ENCODE data around the gene SORCS2.

The SORCS2 gene
- total RNA-seq = 0 to 4.1 (median 0.42) reads per million in 17 experiments

DNA sequence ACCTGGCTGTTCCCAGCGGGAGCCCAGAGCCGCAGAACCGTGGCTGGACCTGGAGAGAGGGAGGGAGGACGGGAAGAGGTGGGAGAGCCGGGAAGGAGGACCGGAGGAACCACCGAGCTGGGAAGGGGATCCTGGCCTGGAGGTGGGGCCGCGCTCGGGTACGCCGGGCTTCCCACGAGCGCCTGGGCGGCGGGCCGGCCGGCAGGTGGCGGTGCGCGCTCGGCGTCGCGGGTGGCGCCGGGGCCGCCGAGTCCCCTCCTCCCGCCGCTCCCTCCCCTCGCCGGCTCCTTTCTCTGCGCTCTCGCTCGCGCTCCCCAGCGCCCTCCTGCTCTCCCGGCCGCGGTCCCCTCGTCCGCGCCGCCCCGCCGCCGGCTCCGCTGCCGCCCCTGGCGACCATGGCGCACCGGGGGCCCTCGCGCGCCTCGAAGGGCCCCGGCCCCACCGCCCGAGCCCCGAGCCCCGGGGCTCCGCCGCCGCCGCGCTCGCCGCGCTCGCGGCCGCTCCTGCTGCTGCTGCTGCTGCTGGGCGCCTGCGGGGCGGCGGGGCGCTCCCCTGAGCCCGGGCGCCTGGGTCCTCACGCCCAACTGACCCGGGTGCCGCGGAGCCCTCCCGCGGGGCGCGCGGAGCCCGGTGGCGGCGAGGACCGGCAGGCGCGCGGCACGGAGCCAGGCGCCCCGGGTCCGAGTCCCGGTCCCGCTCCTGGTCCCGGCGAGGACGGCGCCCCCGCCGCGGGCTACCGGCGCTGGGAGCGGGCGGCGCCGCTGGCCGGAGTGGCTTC, at the start of gene SORCS2:
Gene SORCS2, plus strand, starts transcription at position 287 of the 778 bp plus-strand sequence.
- DNase-seq = peak; percentile 37 to 73 (median 47)

DNA sequence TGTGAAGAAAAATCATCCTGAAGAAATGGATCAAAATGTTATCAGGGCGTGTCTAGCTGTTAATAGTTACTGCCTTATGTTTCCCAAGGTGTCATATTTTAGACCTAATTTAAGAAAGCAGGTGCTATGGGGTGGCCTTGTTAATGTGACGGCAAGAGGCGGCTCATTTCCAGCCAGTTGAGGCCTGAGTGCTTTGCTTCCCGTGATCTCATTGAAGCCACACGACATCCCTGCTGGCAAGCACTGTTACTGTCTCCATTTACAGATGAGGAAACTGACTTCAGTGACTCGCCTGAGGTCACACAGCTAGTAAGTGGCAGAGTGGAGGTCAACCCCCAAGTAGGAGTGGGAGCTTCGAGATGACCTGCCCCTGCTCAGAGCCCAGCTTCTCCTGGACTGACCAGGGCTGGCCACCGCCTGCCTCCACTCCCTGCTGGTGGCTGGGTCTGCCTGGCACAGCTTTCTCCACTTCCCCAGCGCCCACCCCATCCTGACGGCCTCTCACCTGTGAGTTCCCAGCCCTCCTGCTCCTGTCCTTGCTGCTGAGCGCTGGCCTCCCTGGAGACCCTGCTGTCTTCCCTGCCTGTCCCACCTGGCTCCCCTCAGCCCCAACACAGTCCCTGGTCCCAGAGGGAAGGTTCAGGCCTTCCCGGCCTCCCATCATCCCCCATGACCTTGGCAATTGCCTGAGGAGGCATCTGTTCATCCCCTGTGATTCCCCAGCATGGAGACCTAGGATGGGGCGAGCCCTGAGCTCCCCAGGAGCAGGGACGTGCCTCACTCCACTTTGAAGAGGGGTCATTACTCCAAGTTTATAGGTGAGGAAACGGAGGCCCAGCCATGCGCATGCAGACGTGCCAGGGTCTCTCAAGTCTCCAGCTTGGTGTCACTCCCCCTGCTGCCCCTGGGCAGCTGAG, 47.7 kb upstream of the SORCS2 start:
- no peak for DNase-seq

GRCh38 chr4:7145291-7145934, 46.9 kb upstream of the SORCS2 start:
- no peak for DNase-seq

- no peak for DNase-seq
Measured at GRCh38 chr4:7146059-7146785, 46.1 kb upstream of the SORCS2 start.

GRCh38 chr4:7146786-7147115, 45.6 kb upstream of the SORCS2 start:
- no peak for DNase-seq

GRCh38 chr4:7147261-7147660, 45.1 kb upstream of the SORCS2 start:
- DNase-seq = no peak

GRCh38 chr4:7147661-7148310, 44.6 kb upstream of the SORCS2 start:
- no peak for DNase-seq

- no peak for DNase-seq
Measured at GRCh38 chr4:7148337-7148736, 44.0 kb upstream of the SORCS2 start.

GRCh38 chr4:7150036-7150635, 42.2 kb upstream of the SORCS2 start:
- no peak for DNase-seq

DNA sequence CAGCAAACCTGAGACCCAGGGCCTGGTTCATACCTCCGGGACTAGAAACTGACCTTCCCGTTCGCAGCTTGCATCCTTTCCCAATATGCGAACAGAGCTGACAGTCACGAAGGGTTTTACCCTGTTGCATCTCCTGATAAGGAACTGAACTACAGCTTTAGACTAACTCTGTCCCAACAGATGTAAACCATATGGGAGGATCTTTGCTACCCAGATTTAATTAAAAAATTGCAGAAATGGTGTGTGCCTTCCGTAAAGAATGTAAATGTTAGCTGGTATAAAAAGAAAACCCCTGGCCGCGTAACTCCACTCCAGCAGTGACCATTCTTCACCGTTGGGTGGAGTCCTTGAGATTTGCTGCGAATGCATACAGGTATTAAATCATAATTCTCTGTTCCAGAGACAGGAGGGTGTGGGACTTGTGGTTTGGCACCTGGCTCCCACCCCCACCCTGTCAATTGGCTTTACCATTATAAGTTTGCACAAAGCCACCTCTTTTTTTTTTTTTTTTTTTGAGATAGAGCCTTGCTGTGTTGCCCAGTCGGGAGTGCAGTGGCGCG, 40.6 kb upstream of the SORCS2 start:
- DNase-seq = no peak

DNA sequence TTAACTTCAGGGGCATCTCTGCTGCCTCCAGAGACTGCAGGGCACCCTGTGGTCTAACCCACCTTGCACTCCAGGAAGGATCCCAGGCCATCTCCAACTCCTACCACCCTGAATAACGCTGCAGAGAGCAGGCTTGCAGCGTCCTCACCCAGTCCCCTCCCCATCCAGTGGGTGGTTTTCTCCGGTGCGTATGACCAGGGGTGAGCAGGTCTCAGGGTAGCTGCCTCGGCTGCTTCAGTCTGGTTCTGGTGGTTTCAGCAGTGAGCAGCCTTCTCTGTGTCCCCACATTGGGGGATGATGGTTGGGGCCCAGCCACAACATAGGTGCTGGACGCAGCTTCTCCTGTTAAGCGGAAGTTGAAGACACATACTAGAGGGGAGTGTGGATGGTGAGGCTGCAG, 38.6 kb upstream of the SORCS2 start:
- no peak for DNase-seq

GRCh38 chr4:7154351-7154981, 37.9 kb upstream of the SORCS2 start:
- DNase-seq = no peak

- DNase-seq = no peak
Measured at GRCh38 chr4:7155590-7156071, 36.7 kb upstream of the SORCS2 start.

DNA sequence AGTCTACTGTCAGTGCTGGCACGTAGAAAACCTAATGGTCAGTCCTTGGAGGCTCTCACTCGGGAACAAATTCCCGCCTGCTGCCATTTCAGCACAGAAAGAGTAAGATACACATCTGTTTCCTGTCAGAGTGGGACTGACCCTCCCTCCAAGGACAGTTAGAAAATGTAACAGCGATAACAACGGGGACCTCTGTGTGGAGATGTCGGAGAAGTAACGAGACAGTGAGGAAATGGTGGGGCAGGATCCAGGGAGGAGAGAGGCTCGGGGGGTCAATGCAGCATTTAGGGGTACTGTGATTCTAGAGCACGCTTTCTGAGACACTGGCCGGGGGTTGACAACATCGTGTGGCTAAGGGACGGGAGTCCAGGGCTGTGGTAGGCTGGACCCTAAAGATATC, 36.0 kb upstream of the SORCS2 start:
- no peak for DNase-seq

DNA sequence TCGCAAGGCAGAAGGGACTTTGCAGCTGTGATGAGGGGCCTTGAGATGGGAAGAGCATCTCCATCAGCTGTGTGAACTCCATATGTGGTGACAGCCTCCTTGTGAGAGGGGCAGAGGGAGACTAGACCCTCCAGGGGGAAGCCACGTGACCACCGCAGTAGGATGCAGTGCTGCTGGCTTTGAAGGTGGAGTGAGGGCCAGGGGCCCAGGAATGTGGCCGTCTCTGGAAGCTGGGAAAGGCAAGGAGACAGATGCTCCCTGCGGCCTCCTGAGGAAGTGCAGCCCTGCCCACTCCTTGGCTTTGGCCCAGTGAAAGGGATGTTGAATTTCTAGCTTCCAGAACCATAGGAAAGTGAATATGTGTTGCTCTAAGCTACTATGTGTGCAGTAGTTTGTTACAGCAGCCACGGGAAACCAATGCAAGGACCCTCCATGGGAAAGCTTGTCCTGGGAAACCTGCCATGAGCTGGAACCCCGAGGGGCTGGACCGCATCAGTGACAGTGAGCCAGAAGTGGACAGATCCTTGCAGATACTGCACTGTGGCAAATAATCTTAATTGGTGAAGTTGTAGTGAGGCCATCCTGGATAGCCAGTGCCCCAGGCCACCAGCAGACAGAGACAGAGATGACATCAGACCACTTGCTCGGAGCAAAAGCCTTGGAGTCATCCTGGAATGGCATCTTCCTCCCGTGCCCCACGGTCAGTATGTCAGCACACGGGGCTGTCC, 35.4 kb upstream of the SORCS2 start:
- DNase-seq = peak in 3 of 4 experiments; percentile 8 to 41 (median 18)

GRCh38 chr4:7157666-7158065, 34.7 kb upstream of the SORCS2 start:
- DNase-seq = no peak

DNA sequence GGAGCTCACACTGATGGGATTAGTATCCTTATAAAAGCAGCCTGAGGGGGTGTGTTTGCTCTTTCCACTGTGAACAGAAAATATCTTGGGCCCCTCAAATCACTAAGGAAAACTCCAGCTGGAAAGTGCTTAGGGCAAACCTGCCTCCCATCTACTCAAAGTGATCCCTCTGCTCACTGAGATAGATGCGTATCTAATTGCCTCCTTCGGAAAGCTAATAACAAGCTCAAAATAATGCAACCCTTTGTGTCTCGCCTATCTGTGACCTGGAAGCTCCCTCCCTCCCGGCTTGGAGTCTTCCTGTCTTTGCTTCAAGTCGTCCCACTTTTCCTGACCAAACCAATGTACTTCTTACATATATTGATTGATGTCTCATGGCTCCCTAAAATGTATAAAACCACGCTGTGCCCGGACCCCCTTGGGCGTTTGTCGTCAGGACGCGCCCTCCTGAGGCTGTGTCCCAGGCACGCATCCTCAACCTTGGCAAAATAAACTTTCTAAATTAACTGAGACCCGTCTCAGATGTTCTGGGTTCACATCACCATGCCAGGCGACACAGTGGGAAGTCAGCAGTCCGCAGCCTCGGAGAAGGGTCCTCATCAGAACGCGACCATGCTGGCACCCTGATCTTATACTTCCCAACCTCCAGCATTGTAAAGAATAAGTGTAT, 34.1 kb upstream of the SORCS2 start:
- no peak for DNase-seq

DNA sequence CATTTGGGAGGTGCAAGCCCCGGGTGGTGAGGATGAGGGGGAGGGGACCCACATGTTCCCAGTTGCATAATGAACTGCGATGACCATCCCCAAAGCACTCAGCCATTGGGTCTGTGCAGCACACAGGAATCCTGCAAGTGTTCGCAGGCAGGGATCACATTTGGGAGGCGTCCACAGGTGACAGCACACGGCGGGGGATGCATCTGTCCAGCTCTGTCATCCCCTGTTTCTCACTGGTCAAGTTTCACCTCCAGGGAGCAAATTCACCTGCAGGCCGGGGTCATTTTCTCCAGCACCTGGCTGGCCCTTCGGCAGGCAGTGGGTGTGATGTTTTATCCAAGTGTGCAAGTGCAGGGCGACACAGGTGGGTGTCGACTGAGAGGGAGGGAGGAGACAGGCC, 33.3 kb upstream of the SORCS2 start:
- DNase-seq = no peak

DNA sequence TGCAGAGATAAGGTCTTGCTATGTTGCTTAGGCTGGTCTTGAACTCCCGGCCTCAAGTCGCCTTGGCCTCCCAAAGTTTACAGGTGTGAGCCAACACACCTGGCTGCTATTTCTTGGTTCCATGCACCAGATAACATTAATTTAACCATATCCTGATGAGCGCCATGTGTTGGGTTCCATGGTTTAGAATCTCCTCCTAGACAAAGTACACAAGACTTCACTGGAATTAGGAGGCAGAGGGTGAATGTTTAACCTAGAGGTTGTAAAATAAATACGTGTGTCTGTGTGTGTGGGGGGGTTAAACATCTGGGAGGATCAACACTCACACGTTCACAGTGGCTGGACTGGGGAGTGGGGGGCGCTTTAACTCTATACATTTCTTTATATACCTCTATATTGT, 32.4 kb upstream of the SORCS2 start:
- no peak for DNase-seq
